ENCODE results near the gene PELI2.

- TF ChIP-seq POLR2AphosphoS5 (IDR thresholded peaks at IDR 0.05; ENCODE audit: low read depth, low read length): no peak
- TF ChIP-seq RAD21 (IDR thresholded peaks at IDR 0.05; ENCODE audit: low read depth): no peak
- TF ChIP-seq POLR2A (IDR thresholded peaks at IDR 0.05; ENCODE audit: borderline replicate concordance, extremely low read depth, insufficient read depth, insufficient read length): no peak
- TF ChIP-seq, protein P1, sequence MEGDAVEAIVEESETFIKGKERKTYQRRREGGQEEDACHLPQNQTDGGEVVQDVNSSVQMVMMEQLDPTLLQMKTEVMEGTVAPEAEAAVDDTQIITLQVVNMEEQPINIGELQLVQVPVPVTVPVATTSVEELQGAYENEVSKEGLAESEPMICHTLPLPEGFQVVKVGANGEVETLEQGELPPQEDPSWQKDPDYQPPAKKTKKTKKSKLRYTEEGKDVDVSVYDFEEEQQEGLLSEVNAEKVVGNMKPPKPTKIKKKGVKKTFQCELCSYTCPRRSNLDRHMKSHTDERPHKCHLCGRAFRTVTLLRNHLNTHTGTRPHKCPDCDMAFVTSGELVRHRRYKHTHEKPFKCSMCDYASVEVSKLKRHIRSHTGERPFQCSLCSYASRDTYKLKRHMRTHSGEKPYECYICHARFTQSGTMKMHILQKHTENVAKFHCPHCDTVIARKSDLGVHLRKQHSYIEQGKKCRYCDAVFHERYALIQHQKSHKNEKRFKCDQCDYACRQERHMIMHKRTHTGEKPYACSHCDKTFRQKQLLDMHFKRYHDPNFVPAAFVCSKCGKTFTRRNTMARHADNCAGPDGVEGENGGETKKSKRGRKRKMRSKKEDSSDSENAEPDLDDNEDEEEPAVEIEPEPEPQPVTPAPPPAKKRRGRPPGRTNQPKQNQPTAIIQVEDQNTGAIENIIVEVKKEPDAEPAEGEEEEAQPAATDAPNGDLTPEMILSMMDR (IDR thresholded peaks at IDR 0.05 in 2 of 3, conservative IDR thresholded peaks at IDR 0.05 in 1 of 3; ENCODE audit: borderline replicate concordance in 1 of 3, insufficient read depth in 1 of 3, low read depth in 2 of 3, low read length in 2 of 3): no peak
- TF ChIP-seq EGR1 (IDR thresholded peaks at IDR 0.05; ENCODE audit: low read depth): no peak
- no peak for TF ChIP-seq YY1 (IDR thresholded peaks at IDR 0.05; ENCODE audit: extremely low read depth, insufficient replicate concordance, low read depth, low read length)
- TF ChIP-seq EZH2 (IDR thresholded peaks at IDR 0.05): no peak
- no peak for TF ChIP-seq MAX (IDR thresholded peaks at IDR 0.05)
- no peak for TF ChIP-seq ZBTB33 (IDR thresholded peaks at IDR 0.05; ENCODE audit: extremely low read depth, insufficient replicate concordance, low read length)
Measured at GRCh38 chr14:56147449-56147848, 29.2 kb downstream of the PELI2 start.
